Stimulated activated naive B cell treated with anti-CD40 and anti-IgM and Interleukin-4, amounts not matched to agents 10 μg/mL and 1 μg/mL and 100 μg/mL, for 72 hours (primary cell): ENCODE results near the gene HERC6.
"Not testable (repeated sequence)": the region's sequence is repeated elsewhere in the genome, so short reads cannot be mapped to it uniquely, and the experiment has no call there.

ENCODE experiments used
- ATAC-seq, 2 donors: fragments of 150-1000 bp; cut with Tn5 transposase; replicated peaks; 2 replicates each; pipeline ENCODE4 v1.10.0; 2021; ENCODE audit warnings: moderate library complexity in 1 of 2
- DNase-seq: peaks from one replicate; pipeline ENCODE4 v3.0.0; 2021
- H3K27ac Mint-ChIP-seq: one replicate; pipeline ENCODE4 v1.8.0; 2022; ENCODE audit warnings: mild to moderate bottlenecking, mixed read lengths
- H3K27me3 Mint-ChIP-seq, 2 donors: one replicate each; pipeline ENCODE4 v1.8.0; 2022; ENCODE audit warnings: mixed read lengths in 2 of 2
- H3K36me3 Mint-ChIP-seq, 2 donors: one replicate each; pipeline ENCODE4 v1.8.0; 2022; ENCODE audit warnings: mixed read lengths in 2 of 2, mild to moderate bottlenecking in 1 of 2
- H3K4me1 Mint-ChIP-seq, 2 donors: one replicate each; pipeline ENCODE4 v1.8.0; 2022; ENCODE audit warnings: mixed read lengths in 2 of 2, mild to moderate bottlenecking in 1 of 2
- H3K4me3 Mint-ChIP-seq, 2 donors: one replicate each; pipeline ENCODE4 v1.8.0; 2022; ENCODE audit warnings: mild to moderate bottlenecking in 2 of 2, mixed read lengths in 2 of 2, moderate library complexity in 1 of 2
- H3K9me3 Mint-ChIP-seq, 2 donors: one replicate each; pipeline ENCODE4 v1.8.0; 2022; ENCODE audit warnings: mixed read lengths in 2 of 2, mild to moderate bottlenecking in 1 of 2

Gene HERC6

GRCh38 chr4:88446124-88446523, 67.5 kb downstream of the HERC6 start:
- H3K27me3 Mint-ChIP-seq, result no peaks in the 10 kb centered on the region
- no peak overlapping the region for H3K4me3 Mint-ChIP-seq
- ATAC-seq (no peak), DNase-seq (no peak)
- peaks cover 2 to 4% of the 10 kb centered on the region in 2 donors for H3K9me3 Mint-ChIP-seq
- H3K36me3 Mint-ChIP-seq, result peaks cover 5 to 15% of the 10 kb centered on the region in 2 donors
- H3K4me1 Mint-ChIP-seq, result no peaks in the 10 kb centered on the region
- no peak overlapping the region for H3K27ac Mint-ChIP-seq

- no peak for DNase-seq
- H3K4me1 Mint-ChIP-seq, result no peaks in the 10 kb centered on the region
- H3K36me3 Mint-ChIP-seq, result peaks cover 4 to 11% of the 10 kb centered on the region in 2 donors
- no peak overlapping the region for H3K27ac Mint-ChIP-seq
- no peak overlapping the region for H3K4me3 Mint-ChIP-seq
- H3K9me3 Mint-ChIP-seq, result peaks cover 2 to 4% of the 10 kb centered on the region in 2 donors
- no peak for ATAC-seq
- no peaks in the 10 kb centered on the region for H3K27me3 Mint-ChIP-seq
Measured at GRCh38 chr4:88447371-88448095, 68.9 kb downstream of the HERC6 start.

GRCh38 chr4:88448211-88448765, 69.6 kb downstream of the HERC6 start:
- H3K36me3 Mint-ChIP-seq, DNase-seq, H3K27me3 Mint-ChIP-seq, ATAC-seq, H3K9me3 Mint-ChIP-seq, H3K27ac Mint-ChIP-seq, H3K4me3 Mint-ChIP-seq, H3K4me1 Mint-ChIP-seq: not testable (repeated sequence)

GRCh38 chr4:88448889-88449288, 70.2 kb downstream of the HERC6 start:
- DNase-seq, result no peak
- Mint-ChIP-seq H3K36me3 (peaks cover 3 to 5% of the 10 kb centered on the region in 2 donors), H3K27me3 (no peaks in the 10 kb centered on the region), H3K4me3 (no peak overlapping the region), H3K4me1 (no peaks in the 10 kb centered on the region), H3K9me3 (peaks cover 0 to 1% of the 10 kb centered on the region in 2 donors), H3K27ac (no peak overlapping the region)
- no peak for ATAC-seq

- ATAC-seq (no peak), DNase-seq (no peak)
- peaks cover 0 to 1% of the 10 kb centered on the region in 2 donors for H3K9me3 Mint-ChIP-seq
- H3K27me3 Mint-ChIP-seq, result no peaks in the 10 kb centered on the region
- H3K4me3 Mint-ChIP-seq, result no peak overlapping the region
- H3K4me1 Mint-ChIP-seq, result no peaks in the 10 kb centered on the region
- H3K36me3 Mint-ChIP-seq, result peaks cover 3 to 5% of the 10 kb centered on the region in 2 donors
- H3K27ac Mint-ChIP-seq, result no peak overlapping the region
Measured at GRCh38 chr4:88449290-88449689, 70.6 kb downstream of the HERC6 start.

GRCh38 chr4:88451205-88451604, 72.6 kb downstream of the HERC6 start:
- ATAC-seq (no peak), DNase-seq (no peak)
- Mint-ChIP-seq H3K27ac (no peak overlapping the region), H3K27me3 (no peaks in the 10 kb centered on the region), H3K9me3 (peaks cover 0 to 1% of the 10 kb centered on the region in 2 donors), H3K36me3 (peaks cover 3 to 5% of the 10 kb centered on the region in 2 donors), H3K4me3 (no peak overlapping the region), H3K4me1 (no peaks in the 10 kb centered on the region)

GRCh38 chr4:88452912-88453311, 74.3 kb downstream of the HERC6 start:
- H3K36me3 Mint-ChIP-seq, result peaks cover 5 to 8% of the 10 kb centered on the region in 2 donors
- no peak for ATAC-seq
- H3K4me3 Mint-ChIP-seq, result no peak overlapping the region
- H3K9me3 Mint-ChIP-seq, result peaks cover 0 to 1% of the 10 kb centered on the region in 2 donors
- H3K4me1 Mint-ChIP-seq, result peaks cover 2 to 13% of the 10 kb centered on the region in 2 donors
- DNase-seq, result no peak
- no peak overlapping the region for H3K27ac Mint-ChIP-seq
- H3K27me3 Mint-ChIP-seq, result no peaks in the 10 kb centered on the region

- Mint-ChIP-seq H3K9me3 (peaks cover 0 to 1% of the 10 kb centered on the region in 2 donors), H3K27ac (peak within 1 kb of the TSS; percentile 99), H3K4me3 (peak within 1 kb of the TSS; percentile 96 to 99), H3K4me1 (peaks cover 4 to 13% of the 10 kb centered on the region in 2 donors), H3K27me3 (no peaks in the 10 kb centered on the region), H3K36me3 (peaks cover 5 to 8% of the 10 kb centered on the region in 2 donors)
- ATAC-seq, result peak; percentile 95 to 96
- DNase-seq, result peak; percentile 87
Measured at GRCh38 chr4:88456670-88457306, 78.1 kb downstream of the HERC6 start, which contains the start of gene HERC5. HERC5 (plus strand) TSS chr4:88457119; CDS start chr4:88457270, 151 bp downstream.

- H3K4me3 Mint-ChIP-seq, result peak overlapping the region; percentile 96 to 99
- peaks cover 0 to 1% of the 10 kb centered on the region in 2 donors for H3K9me3 Mint-ChIP-seq
- no peaks in the 10 kb centered on the region for H3K27me3 Mint-ChIP-seq
- DNase-seq, result no peak
- ATAC-seq, result peak; percentile 58 to 60
- H3K27ac Mint-ChIP-seq, result peak overlapping the region; percentile 99
- peaks cover 5 to 13% of the 10 kb centered on the region in 2 donors for H3K4me1 Mint-ChIP-seq
- peaks cover 5 to 8% of the 10 kb centered on the region in 2 donors for H3K36me3 Mint-ChIP-seq
Measured at GRCh38 chr4:88457307-88458103, 78.9 kb downstream of the HERC6 start.

- Mint-ChIP-seq H3K27me3 (no peaks in the 10 kb centered on the region), H3K9me3 (peaks cover 0 to 1% of the 10 kb centered on the region in 2 donors), H3K4me1 (peaks cover 5 to 13% of the 10 kb centered on the region in 2 donors), H3K36me3 (peaks cover 6 to 8% of the 10 kb centered on the region in 2 donors), H3K27ac (peak overlapping the region; percentile 99), H3K4me3 (peak overlapping the region; percentile 96 to 99)
- DNase-seq, result no peak
- no peak for ATAC-seq
Measured at GRCh38 chr4:88458104-88458740, 79.6 kb downstream of the HERC6 start.

- ATAC-seq, result no peak
- H3K36me3 Mint-ChIP-seq, result peaks cover 4 to 14% of the 10 kb centered on the region in 2 donors
- H3K27ac Mint-ChIP-seq, result no peak overlapping the region
- H3K27me3 Mint-ChIP-seq, result no peaks in the 10 kb centered on the region
- no peak for DNase-seq
- peaks cover 0 to 1% of the 10 kb centered on the region in 2 donors for H3K4me1 Mint-ChIP-seq
- no peaks in the 10 kb centered on the region for H3K9me3 Mint-ChIP-seq
- H3K4me3 Mint-ChIP-seq, result no peak overlapping the region
Measured at GRCh38 chr4:88465653-88466192, 87.1 kb downstream of the HERC6 start.

- Mint-ChIP-seq H3K27me3 (no peaks in the 10 kb centered on the region), H3K36me3 (peaks cover 6 to 14% of the 10 kb centered on the region in 2 donors), H3K4me1 (peaks cover 0 to under 1% of the 10 kb centered on the region in 2 donors), H3K27ac (no peak overlapping the region), H3K9me3 (no peaks in the 10 kb centered on the region), H3K4me3 (no peak overlapping the region)
- ATAC-seq (no peak), DNase-seq (no peak)
Measured at GRCh38 chr4:88467392-88467791, 88.7 kb downstream of the HERC6 start.

- H3K4me1 Mint-ChIP-seq, result no peaks in the 10 kb centered on the region
- no peaks in the 10 kb centered on the region for H3K27me3 Mint-ChIP-seq
- H3K4me3 Mint-ChIP-seq, result no peak overlapping the region
- no peak for ATAC-seq
- no peak for DNase-seq
- peaks cover 0 to 10% of the 10 kb centered on the region in 2 donors for H3K36me3 Mint-ChIP-seq
- H3K27ac Mint-ChIP-seq, result no peak overlapping the region
- H3K9me3 Mint-ChIP-seq, result no peaks in the 10 kb centered on the region
Measured at GRCh38 chr4:88477229-88477860, 98.7 kb downstream of the HERC6 start.
